ENCODE measurements around the gene CMTM8. TPM values are rescaled to one million over a fixed set of nuclear protein-coding genes. Genes with fewer than 3 reads are reported as not detected.
"Not testable (repeated sequence)": the region's sequence is repeated elsewhere in the genome, so short reads cannot be mapped to it uniquely, and the experiment has no call there.

CMTM8 gene
- total RNA-seq, 2 donors from 2014 or later, result 5.2 to 7.2 TPM

DNA sequence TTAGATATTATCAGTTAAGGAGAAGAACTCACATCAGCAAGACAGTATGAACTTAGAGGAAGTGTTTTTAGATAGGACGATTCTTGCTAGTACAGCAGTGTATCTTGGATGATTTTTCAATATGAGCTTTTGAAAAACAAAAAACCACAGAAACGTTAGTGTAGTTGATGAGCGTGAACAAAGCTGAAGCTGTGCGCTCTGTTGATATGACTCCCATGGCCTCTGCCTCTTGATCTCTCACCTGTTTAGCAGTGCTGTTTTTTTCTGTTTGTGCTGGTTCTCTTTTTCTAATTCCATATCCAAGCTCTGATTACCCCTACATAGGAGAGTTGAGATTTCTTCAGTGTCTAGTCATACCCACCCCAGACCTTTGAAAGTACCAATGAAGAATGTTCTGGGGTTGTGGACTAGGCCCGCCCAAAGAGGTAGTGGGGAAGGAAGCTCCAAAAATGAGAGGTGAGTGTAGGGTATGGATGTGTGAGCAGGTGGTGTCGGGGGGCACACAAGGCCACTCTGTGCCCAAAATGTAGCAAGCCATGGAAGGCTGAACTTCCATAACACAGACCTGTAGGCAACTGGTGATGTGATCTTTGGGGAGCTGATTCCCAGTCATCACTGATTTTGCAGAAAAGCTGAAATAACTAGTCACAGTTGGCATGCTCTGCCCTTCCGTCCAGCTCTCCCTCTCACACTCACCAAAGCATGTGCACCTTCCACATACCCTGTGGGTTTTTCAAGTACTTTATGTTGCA is 133.2 kb downstream of the CMTM8 start:
- no peaks in the 10 kb centered on the region for H3K27me3 Mint-ChIP-seq
- H3K9me3 Mint-ChIP-seq, result no peaks in the 10 kb centered on the region
- H3K27ac Mint-ChIP-seq, result peak overlapping the region; percentile 41
- H3K4me3 Mint-ChIP-seq, result peak overlapping the region; percentile 26
- no peaks in the 10 kb centered on the region for H3K4me1 Mint-ChIP-seq
- peak; percentile 76 for ATAC-seq (replicated peaks)
- H3K36me3 Mint-ChIP-seq (ENCODE audit: low read depth), result peaks cover 6% of the 10 kb centered on the region

DNA sequence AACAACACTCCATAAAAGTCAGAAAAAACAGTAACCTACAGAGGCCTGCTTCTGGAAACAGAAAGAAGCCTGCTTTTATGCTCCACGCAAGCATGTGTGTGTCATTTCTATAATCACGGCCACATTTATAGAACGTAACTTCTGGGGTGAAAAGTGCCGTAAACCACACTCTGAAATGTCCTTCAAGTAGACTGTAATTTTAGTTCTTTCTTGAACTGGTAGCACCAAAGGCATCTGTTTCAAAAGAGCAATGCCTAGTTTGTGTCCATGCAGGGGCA is 133.7 kb downstream of the CMTM8 start:
- peak; percentile 33 for ATAC-seq (replicated peaks)
- Mint-ChIP-seq H3K27me3 (no peaks in the 10 kb centered on the region), H3K4me3 (peak overlapping the region; percentile 26), H3K4me1 (no peaks in the 10 kb centered on the region), H3K27ac (peak overlapping the region; percentile 41), H3K36me3 (ENCODE audit: low read depth) (peaks cover 6% of the 10 kb centered on the region), H3K9me3 (no peaks in the 10 kb centered on the region)

DNA sequence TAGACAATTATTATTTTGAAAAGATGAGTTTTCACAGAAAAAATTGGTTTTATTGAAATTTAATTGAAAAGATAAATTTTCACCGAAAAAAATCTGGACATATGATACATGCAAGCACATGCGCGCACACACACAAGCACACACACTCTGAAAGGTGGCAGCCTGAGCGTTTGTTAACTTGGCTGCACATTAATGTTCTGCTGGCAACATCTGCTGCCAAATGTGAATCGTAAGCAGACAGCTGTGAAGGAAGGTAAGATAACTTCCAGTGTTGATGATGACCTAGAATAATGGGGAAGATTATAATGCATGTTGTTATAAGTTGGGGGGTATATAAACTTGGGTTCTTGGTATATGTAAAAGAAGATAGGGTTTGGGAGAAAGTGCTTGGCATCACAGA is 134.8 kb downstream of the CMTM8 start:
- H3K36me3 Mint-ChIP-seq (ENCODE audit: low read depth), result no peaks in the 10 kb centered on the region
- no peak overlapping the region for H3K4me3 Mint-ChIP-seq
- H3K27me3 Mint-ChIP-seq, result no peaks in the 10 kb centered on the region
- H3K4me1 Mint-ChIP-seq, result no peaks in the 10 kb centered on the region
- H3K9me3 Mint-ChIP-seq, result no peaks in the 10 kb centered on the region
- ATAC-seq (replicated peaks), result no peak
- peak overlapping the region; percentile 41 for H3K27ac Mint-ChIP-seq

DNA sequence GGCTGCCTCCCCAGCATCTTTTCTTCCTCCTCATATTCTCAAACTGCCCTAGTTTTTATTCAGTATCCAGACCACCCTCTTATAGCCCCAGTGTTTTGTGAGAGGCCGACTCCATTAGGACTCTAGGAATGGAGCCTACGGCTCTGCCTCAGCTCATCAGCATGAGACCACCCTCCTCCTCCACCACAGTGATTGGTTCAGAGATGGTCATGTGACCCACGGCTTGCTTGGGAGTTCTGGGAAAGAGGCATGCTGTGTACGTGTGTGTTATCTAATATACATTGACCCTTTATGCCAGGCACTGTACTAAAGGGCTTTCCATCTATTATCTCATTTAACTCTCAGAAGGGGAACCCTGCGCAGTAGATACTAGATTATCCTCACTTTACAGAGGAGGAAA is 135.4 kb downstream of the CMTM8 start:
- Mint-ChIP-seq H3K9me3 (no peaks in the 10 kb centered on the region), H3K27me3 (no peaks in the 10 kb centered on the region), H3K4me1 (no peaks in the 10 kb centered on the region), H3K36me3 (ENCODE audit: low read depth) (no peaks in the 10 kb centered on the region), H3K4me3 (no peak overlapping the region), H3K27ac (no peak overlapping the region)
- ATAC-seq (replicated peaks), result no peak

DNA sequence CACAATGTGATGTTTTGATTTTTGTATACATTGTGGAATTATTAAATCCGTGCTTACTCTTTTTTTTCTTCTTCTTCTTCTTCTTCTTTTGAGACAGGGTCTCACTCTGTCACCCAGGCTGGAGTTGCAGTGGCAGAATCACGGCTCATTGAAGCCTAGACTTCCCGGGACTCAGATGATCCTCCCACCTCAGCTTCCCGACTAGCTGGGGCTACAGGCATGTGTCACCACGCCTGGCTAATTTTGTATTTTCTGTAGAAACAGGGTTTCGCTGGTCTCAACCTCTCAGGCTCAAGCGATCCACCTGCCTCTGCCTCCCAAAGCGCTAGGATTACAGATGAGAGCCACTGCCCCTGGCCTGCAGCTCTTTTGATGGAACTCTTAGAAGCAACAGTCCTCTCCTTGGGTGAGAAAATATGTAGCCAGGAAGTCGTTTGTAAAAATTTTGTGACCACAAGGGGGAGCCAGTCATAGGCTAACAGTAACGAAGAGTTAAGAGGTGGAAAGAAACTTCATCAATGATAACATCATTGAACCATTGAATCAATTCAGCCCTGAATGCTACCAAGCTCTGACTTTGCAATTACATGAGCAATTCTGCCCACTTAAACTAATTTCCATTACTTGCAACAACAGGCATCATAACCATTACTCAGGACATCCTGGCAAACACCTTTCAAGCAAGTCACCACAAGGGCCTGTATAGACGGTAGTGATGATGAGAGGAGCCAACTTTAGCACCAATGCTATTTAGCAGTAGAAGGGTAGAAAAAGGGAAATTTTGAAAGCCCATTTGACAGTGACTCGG is 136.5 kb downstream of the CMTM8 start:
- H3K36me3 Mint-ChIP-seq (ENCODE audit: low read depth), result no peaks in the 10 kb centered on the region
- H3K4me1 Mint-ChIP-seq, result no peaks in the 10 kb centered on the region
- H3K4me3 Mint-ChIP-seq, result no peak overlapping the region
- H3K27me3 Mint-ChIP-seq, result no peaks in the 10 kb centered on the region
- ATAC-seq (replicated peaks), result peak; percentile 75
- peak overlapping the region; percentile 65 for H3K27ac Mint-ChIP-seq
- no peaks in the 10 kb centered on the region for H3K9me3 Mint-ChIP-seq

DNA sequence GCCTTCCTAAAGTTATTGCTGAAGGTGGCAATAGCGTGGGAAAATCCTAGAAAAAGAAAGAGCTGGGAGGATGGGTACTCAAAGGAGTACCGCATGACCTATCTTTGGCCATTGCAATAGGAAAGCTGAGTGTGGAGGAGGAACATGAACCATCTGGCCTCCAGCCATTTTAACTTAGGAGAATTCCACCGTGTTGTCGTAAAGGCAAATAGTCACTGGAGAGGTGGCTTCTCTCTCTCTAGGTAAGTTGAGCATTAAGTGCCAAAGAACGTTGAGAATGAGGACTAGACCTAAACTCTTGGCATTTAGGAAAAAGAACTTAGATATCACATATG is 137.1 kb downstream of the CMTM8 start:
- no peak for ATAC-seq (replicated peaks)
- peak overlapping the region; percentile 65 for H3K27ac Mint-ChIP-seq
- no peaks in the 10 kb centered on the region for H3K9me3 Mint-ChIP-seq
- H3K4me3 Mint-ChIP-seq, result no peak overlapping the region
- H3K36me3 Mint-ChIP-seq (ENCODE audit: low read depth), result no peaks in the 10 kb centered on the region
- no peaks in the 10 kb centered on the region for H3K4me1 Mint-ChIP-seq
- H3K27me3 Mint-ChIP-seq, result no peaks in the 10 kb centered on the region

DNA sequence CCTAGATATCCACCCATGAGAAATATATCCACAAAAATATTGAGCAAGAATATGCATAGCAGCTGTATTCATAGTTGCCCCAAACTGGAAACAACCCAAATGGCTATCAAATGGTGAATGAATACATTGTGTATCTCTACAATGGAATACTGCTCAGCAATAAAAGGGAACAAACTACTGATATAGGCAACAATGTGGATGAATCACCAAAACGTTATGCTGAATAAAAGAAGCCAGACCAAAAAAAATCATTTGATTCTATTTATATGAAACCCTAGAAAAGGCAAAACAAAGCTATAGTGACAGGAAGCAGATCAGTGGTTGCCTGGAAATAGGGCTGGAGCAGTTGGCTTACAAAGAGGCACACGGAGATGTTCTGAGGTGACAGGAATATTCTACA is 137.6 kb downstream of the CMTM8 start:
- no peaks in the 10 kb centered on the region for H3K9me3 Mint-ChIP-seq
- H3K4me3 Mint-ChIP-seq, result no peak overlapping the region
- no peaks in the 10 kb centered on the region for H3K27me3 Mint-ChIP-seq
- H3K27ac Mint-ChIP-seq, result no peak overlapping the region
- no peaks in the 10 kb centered on the region for H3K36me3 Mint-ChIP-seq (ENCODE audit: low read depth)
- H3K4me1 Mint-ChIP-seq, result no peaks in the 10 kb centered on the region
- ATAC-seq (replicated peaks), result no peak

DNA sequence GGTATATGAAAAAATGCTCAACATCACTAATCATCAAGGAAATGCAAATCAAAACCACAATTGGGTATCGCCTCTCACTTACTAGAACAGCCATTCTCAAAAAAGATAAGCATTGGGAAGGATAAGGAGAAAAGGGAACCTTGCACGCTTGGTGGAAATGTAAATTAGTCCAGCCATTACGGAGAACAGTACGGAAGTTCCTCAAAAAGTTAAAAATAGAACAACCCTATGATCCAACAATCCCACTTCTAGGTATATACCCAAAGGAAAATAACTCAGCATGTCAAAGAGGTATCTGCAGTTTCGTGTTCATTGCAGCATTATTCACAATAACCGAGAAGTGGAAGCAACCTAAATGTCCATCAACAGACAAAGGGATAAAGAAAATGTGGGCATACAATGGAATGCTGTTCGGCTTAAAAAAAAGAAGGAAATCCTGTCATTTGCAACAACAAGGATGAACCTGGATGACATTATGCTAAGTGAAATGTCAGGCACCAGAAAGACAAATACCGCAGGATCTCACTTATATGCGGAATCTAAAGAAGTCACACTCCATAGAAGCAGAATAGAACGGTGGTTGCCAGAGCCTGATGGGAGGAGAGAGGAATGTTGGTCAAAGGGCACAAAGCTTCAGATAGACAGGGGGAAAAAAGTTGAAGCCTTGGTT is 141.5 kb downstream of the CMTM8 start:
- Mint-ChIP-seq H3K9me3 (no peaks in the 10 kb centered on the region), H3K27ac (no peak overlapping the region), H3K4me3 (no peak overlapping the region), H3K36me3 (ENCODE audit: low read depth) (no peaks in the 10 kb centered on the region), H3K27me3 (no peaks in the 10 kb centered on the region), H3K4me1 (no peaks in the 10 kb centered on the region)
- ATAC-seq (replicated peaks), result no peak

DNA sequence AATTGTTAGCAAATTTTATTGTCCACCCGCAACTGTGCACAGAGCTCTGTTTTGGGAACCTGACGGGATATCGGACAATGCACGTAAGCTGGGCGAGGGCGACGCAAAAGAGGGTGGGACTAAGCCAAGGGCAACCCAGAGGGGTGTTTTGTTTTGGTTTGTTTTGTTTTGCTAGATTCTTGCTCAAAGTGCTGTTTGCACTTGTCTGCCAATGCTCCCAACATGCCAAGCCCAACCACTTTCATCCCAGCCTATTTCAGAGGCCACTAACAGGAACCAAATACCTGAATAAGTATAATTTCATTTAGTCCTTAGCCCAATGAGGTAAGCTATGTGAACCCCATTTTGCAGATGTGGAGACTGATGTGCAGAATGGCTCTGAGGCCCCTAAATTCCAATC is 143.4 kb downstream of the CMTM8 start:
- Mint-ChIP-seq H3K27me3 (no peaks in the 10 kb centered on the region), H3K9me3 (no peaks in the 10 kb centered on the region), H3K27ac (no peak overlapping the region), H3K36me3 (ENCODE audit: low read depth) (no peaks in the 10 kb centered on the region), H3K4me1 (no peaks in the 10 kb centered on the region), H3K4me3 (no peak overlapping the region)
- ATAC-seq (replicated peaks), result no peak

DNA sequence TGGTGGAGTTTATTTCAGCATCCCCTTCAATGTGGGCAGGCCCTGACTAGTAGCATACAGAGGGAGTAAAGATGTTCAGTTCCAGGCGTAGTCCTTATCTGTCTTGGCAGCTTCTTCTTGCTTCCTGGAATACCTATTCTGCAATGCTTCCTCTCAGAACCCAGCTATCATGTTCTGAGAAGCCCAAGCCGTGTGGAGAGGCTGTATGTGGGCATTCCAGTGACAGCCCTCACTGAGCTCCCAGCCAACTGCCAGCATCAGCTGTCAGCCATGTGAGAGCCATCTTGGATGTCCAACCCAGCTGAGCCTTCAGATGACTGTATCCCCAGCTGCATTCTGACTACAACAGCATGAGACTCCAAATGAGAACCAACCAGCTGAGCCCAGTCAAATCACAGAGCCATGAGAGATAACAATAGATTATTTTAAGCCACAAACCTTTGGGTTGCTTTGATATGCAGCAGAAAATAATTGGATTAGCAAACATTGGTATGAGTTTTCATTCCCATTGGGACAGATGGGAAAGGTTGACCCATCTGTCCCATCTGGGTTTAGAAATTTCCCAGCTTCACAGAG is 144.7 kb downstream of the CMTM8 start:
- Mint-ChIP-seq H3K36me3 (ENCODE audit: low read depth) (no peaks in the 10 kb centered on the region), H3K4me1 (no peaks in the 10 kb centered on the region), H3K9me3 (no peaks in the 10 kb centered on the region), H3K27me3 (no peaks in the 10 kb centered on the region), H3K27ac (no peak overlapping the region), H3K4me3 (no peak overlapping the region)
- no peak for ATAC-seq (replicated peaks)

DNA sequence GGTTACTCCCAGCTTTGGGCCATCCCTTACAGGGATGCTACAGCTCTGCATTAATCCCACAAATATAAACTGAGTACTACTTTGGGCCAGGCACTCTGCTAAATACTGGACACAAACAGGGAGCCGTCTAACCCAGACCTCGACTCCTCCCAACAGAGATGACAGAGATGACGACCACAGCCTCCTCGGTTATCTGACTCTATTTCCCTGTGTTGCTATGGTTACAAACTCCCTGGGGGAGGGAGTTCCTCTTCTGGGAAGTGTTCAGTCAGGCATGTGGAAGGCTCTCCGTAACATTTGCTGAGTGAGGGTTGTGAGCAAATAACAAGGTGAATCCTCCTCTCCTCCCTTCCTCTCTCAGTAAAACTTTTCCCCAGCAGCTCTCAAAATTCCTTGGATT is 146.5 kb downstream of the CMTM8 start:
- H3K27me3 Mint-ChIP-seq, result no peaks in the 10 kb centered on the region
- no peak for ATAC-seq (replicated peaks)
- no peaks in the 10 kb centered on the region for H3K4me1 Mint-ChIP-seq
- no peak overlapping the region for H3K27ac Mint-ChIP-seq
- no peaks in the 10 kb centered on the region for H3K36me3 Mint-ChIP-seq (ENCODE audit: low read depth)
- no peaks in the 10 kb centered on the region for H3K9me3 Mint-ChIP-seq
- no peak overlapping the region for H3K4me3 Mint-ChIP-seq

DNA sequence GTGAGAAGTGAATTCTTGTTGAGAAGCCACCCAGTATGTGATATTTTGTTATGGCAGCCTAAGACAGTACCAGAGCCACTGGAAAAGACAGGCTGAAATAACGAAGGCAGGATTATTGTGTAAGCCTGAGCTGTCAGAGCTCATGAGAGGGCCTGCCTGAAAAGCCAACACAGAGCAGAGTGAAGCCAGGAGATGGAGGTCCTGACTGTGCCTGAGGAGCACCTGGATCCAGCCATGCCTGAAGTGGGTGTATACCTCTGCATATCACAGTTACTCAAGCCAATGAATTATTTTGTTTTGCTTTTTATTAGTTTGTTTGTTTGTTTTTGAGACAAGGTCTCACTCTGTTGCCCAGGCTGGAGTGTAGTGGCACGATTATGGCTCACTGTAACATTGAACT is 149.0 kb downstream of the CMTM8 start:
- Mint-ChIP-seq H3K4me1 (peaks cover 9% of the 10 kb centered on the region), H3K36me3 (ENCODE audit: low read depth) (peaks cover 12% of the 10 kb centered on the region)
- ATAC-seq (replicated peaks), result no peak

DNA sequence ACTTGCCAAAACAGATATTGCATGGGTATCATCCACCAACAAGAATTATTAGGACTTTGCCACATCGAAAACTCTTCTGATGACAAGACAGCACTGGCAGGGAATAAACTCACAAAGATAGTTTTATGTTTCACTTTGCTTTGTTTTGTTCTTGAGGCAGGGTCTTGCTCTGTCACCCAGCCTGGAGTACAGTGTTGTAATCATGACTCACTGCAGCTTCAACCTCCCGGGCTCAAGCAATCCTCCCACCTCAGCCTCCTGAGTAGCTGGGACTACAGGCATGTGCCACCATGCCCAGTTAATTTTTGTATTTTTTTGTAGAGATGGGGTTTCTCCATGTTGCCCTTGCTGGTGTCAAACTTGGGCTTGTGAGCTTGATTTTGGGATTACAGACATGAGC is 151.1 kb downstream of the CMTM8 start:
- not testable (repeated sequence) for H3K27me3 Mint-ChIP-seq; H3K9me3 Mint-ChIP-seq; ATAC-seq (replicated peaks); H3K27ac Mint-ChIP-seq
- H3K4me3 Mint-ChIP-seq, result peak overlapping the region; percentile 12
- peaks cover 23% of the 10 kb centered on the region for H3K4me1 Mint-ChIP-seq
- peaks cover 19% of the 10 kb centered on the region for H3K36me3 Mint-ChIP-seq (ENCODE audit: low read depth)

More for the DNA sequence above, 149.0 kb downstream of the CMTM8 start:
- H3K4me3 Mint-ChIP-seq, result no peak overlapping the region
- H3K27me3 Mint-ChIP-seq, result no peaks in the 10 kb centered on the region
- H3K27ac Mint-ChIP-seq, result no peak overlapping the region
- H3K9me3 Mint-ChIP-seq, result no peaks in the 10 kb centered on the region

DNA sequence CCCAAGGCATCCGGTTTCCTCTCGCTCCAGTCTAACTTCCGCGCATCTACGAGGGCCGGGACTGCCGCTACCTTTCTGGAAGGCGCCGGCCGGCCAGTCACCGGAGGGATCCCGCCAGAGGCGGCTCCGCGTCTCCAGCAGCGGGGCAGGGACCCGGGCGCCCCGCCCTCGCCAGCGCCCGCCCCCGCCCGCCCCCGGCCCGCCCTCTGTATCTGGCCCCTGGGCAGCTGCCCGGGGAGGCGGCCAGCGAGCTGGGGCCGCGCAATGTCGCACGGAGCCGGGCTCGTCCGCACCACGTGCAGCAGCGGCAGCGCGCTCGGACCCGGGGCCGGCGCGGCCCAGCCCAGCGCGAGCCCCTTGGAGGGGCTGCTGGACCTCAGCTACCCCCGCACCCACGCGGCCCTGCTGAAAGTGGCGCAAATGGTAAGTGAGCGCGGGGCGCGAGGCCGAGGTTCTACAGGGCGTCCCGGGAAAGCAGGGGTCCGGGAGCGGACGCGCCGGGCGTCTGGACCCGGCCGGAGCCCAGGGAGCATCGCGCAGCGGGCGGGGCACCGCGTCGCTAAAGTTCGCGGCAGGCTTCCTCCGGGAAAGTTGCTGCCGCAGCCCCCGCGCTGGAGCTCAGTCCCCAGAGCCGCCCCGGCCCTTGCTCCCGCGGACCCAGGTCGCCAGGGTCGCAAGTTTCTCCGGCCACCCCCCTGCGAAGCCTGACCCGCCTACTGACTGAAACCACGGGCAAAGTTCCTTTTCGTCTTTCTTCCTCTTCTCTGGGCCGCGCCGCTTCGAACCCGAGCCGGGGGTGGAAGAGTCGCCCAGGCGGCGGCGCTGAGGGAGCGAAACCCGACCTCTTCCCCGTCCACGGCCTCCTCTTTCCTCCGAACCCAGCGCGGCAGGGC is 153.4 kb downstream of the CMTM8 start, which contains the start of gene CMTM7:
TSS of gene CMTM7 (plus strand) at position 211 of the 893 bp plus-strand sequence. CDS start at position 265, 54 bp downstream.
- ATAC-seq (replicated peaks), result peak; percentile 65
- no peaks in the 10 kb centered on the region for H3K9me3 Mint-ChIP-seq
- H3K27me3 Mint-ChIP-seq, result no peaks in the 10 kb centered on the region
- H3K27ac Mint-ChIP-seq, result peak within 1 kb of the TSS; percentile 98
- peaks cover 38% of the 10 kb centered on the region for H3K4me1 Mint-ChIP-seq
- peak within 1 kb of the TSS; percentile 98 for H3K4me3 Mint-ChIP-seq
- peaks cover 26% of the 10 kb centered on the region for H3K36me3 Mint-ChIP-seq (ENCODE audit: low read depth)
